ENCODE data around the gene FBXW11. TPM values are rescaled to one million over a fixed set of nuclear protein-coding genes. Genes with fewer than 3 reads are reported as not detected.
"Not testable (repeated sequence)": the region's sequence is repeated elsewhere in the genome, so short reads cannot be mapped to it uniquely, and the experiment has no call there.

Gene FBXW11
- total RNA-seq, 1 experiment from 2014 or later, result 71.1 TPM

GRCh38 chr5:172035049-172035448 is 28.6 kb upstream of the FBXW11 start:
- Histone ChIP-seq H3K4me3 (no peak overlapping the region), H3K36me3 (no peaks in the 10 kb centered on the region), H3K27me3 (no peaks in the 10 kb centered on the region; the same call in 1 of the 2 replicates), H3K9me3 (peaks cover 15% of the 10 kb centered on the region)
- no peak for DNase-seq

GRCh38 chr5:172031894-172032461 is 25.5 kb upstream of the FBXW11 start:
- Histone ChIP-seq H3K36me3 (no peaks in the 10 kb centered on the region), H3K27me3 (no peaks in the 10 kb centered on the region; the same call in 1 of the 2 replicates), H3K9me3 (peaks cover 15% of the 10 kb centered on the region), H3K4me3 (no peak overlapping the region)
- no peak for DNase-seq

- no peaks in the 10 kb centered on the region; the same call in 1 of the 2 replicates for H3K27me3 ChIP-seq
- no peaks in the 10 kb centered on the region for H3K36me3 ChIP-seq
- DNase-seq, result no peak
- no peak overlapping the region for H3K4me3 ChIP-seq
- peaks cover 15% of the 10 kb centered on the region for H3K9me3 ChIP-seq
These were observed 23.4 kb upstream of the FBXW11 start for GRCh38 chr5:172029876-172030275.

- no peaks in the 10 kb centered on the region for H3K36me3 ChIP-seq
- no peak for DNase-seq
These were observed 21.7 kb upstream of the FBXW11 start for GRCh38 chr5:172028167-172028566.

GRCh38 chr5:172020110-172020786 is 13.8 kb upstream of the FBXW11 start:
- not testable (repeated sequence) for H3K4me3 ChIP-seq, H3K36me3 ChIP-seq, DNase-seq, H3K9me3 ChIP-seq, H3K27me3 ChIP-seq

More at GRCh38 chr5:172028167-172028566, 21.7 kb upstream of the FBXW11 start:
- H3K4me3 ChIP-seq, result no peak overlapping the region
- H3K9me3 ChIP-seq, result peaks cover 15% of the 10 kb centered on the region
- H3K27me3 ChIP-seq, result no peaks in the 10 kb centered on the region; the same call in 1 of the 2 replicates

- H3K36me3 ChIP-seq, result no peaks in the 10 kb centered on the region
- DNase-seq, result no peak
- H3K27me3 ChIP-seq, result no peaks in the 10 kb centered on the region
- no peak overlapping the region for H3K4me3 ChIP-seq
- H3K9me3 ChIP-seq, result no peaks in the 10 kb centered on the region
These were observed 8.9 kb upstream of the FBXW11 start for GRCh38 chr5:172015346-172015745.

- Histone ChIP-seq H3K36me3 (no peaks in the 10 kb centered on the region), H3K4me3 (no peak overlapping the region), H3K9me3 (no peaks in the 10 kb centered on the region), H3K27me3 (no peaks in the 10 kb centered on the region)
- no peak for DNase-seq
These were observed 3.8 kb upstream of the FBXW11 start for GRCh38 chr5:172010278-172010677.

- Histone ChIP-seq H3K4me3 (no peak overlapping the region), H3K27me3 (no peaks in the 10 kb centered on the region), H3K36me3 (no peaks in the 10 kb centered on the region), H3K9me3 (no peaks in the 10 kb centered on the region)
- DNase-seq, result no peak
These were observed 3.3 kb upstream of the FBXW11 start for GRCh38 chr5:172009536-172010270.

GRCh38 chr5:172008689-172009141 is 2.3 kb upstream of the FBXW11 start:
- no peaks in the 10 kb centered on the region for H3K27me3 ChIP-seq
- no peak for DNase-seq
- no peaks in the 10 kb centered on the region for H3K36me3 ChIP-seq
- no peak overlapping the region for H3K4me3 ChIP-seq
- no peaks in the 10 kb centered on the region for H3K9me3 ChIP-seq

GRCh38 chr5:172008111-172008455 is 1.6 kb upstream of the FBXW11 start:
- DNase-seq, result no peak
- no peaks in the 10 kb centered on the region for H3K36me3 ChIP-seq
- H3K4me3 ChIP-seq, result no peak overlapping the region; the same call in 1 of the 2 replicates
- no peaks in the 10 kb centered on the region for H3K27me3 ChIP-seq
- H3K9me3 ChIP-seq, result no peaks in the 10 kb centered on the region

- no peaks in the 10 kb centered on the region for H3K36me3 ChIP-seq
- no peak for DNase-seq
- H3K27me3 ChIP-seq, result no peaks in the 10 kb centered on the region
- H3K9me3 ChIP-seq, result no peaks in the 10 kb centered on the region
- H3K4me3 ChIP-seq, result peak overlapping the region; percentile 97
These were observed 1.0 kb upstream of the FBXW11 start for GRCh38 chr5:172007175-172008110.

- DNase-seq, result peak; percentile 46
- H3K4me3 ChIP-seq, result peak overlapping the region; percentile 97
- H3K9me3 ChIP-seq, result no peaks in the 10 kb centered on the region
- no peaks in the 10 kb centered on the region for H3K27me3 ChIP-seq
- H3K36me3 ChIP-seq, result peaks cover 7% of the 10 kb centered on the region
These were observed 624 bp downstream of the FBXW11 start for GRCh38 chr5:172005708-172006320.

GRCh38 chr5:172004824-172005237 is 1.6 kb downstream of the FBXW11 start:
- Histone ChIP-seq H3K9me3 (no peaks in the 10 kb centered on the region), H3K4me3 (peak overlapping the region; percentile 97), H3K36me3 (peaks cover 10% of the 10 kb centered on the region), H3K27me3 (no peaks in the 10 kb centered on the region)
- DNase-seq, result no peak

- Histone ChIP-seq H3K4me3 (peak overlapping the region; percentile 97), H3K27me3 (no peaks in the 10 kb centered on the region), H3K36me3 (peaks cover 10% of the 10 kb centered on the region), H3K9me3 (no peaks in the 10 kb centered on the region)
- DNase-seq, result no peak
These were observed 2.7 kb downstream of the FBXW11 start for GRCh38 chr5:172003746-172004145.

GRCh38 chr5:172002840-172003512 is 3.5 kb downstream of the FBXW11 start:
- no peaks in the 10 kb centered on the region for H3K27me3 ChIP-seq
- DNase-seq, result no peak
- peaks cover 10% of the 10 kb centered on the region for H3K36me3 ChIP-seq
- no peaks in the 10 kb centered on the region for H3K9me3 ChIP-seq
- no peak overlapping the region for H3K4me3 ChIP-seq

- H3K9me3 ChIP-seq, result no peaks in the 10 kb centered on the region
- DNase-seq, result no peak
- no peak overlapping the region for H3K4me3 ChIP-seq
- H3K36me3 ChIP-seq, result peaks cover 10% of the 10 kb centered on the region
- no peaks in the 10 kb centered on the region for H3K27me3 ChIP-seq
These were observed 4.1 kb downstream of the FBXW11 start for GRCh38 chr5:172002310-172002709.

Measured in MG63 (cell line).